HuH-7.5 (cell line): ENCODE measurements around the gene CRYL1.

Experiments
- DNase-seq: peaks from one replicate; pipeline ENCODE4 v3.0.0; 2011; ENCODE audit warnings: low spot score

The CRYL1 gene, protein sequence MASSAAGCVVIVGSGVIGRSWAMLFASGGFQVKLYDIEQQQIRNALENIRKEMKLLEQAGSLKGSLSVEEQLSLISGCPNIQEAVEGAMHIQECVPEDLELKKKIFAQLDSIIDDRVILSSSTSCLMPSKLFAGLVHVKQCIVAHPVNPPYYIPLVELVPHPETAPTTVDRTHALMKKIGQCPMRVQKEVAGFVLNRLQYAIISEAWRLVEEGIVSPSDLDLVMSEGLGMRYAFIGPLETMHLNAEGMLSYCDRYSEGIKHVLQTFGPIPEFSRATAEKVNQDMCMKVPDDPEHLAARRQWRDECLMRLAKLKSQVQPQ

DNA sequence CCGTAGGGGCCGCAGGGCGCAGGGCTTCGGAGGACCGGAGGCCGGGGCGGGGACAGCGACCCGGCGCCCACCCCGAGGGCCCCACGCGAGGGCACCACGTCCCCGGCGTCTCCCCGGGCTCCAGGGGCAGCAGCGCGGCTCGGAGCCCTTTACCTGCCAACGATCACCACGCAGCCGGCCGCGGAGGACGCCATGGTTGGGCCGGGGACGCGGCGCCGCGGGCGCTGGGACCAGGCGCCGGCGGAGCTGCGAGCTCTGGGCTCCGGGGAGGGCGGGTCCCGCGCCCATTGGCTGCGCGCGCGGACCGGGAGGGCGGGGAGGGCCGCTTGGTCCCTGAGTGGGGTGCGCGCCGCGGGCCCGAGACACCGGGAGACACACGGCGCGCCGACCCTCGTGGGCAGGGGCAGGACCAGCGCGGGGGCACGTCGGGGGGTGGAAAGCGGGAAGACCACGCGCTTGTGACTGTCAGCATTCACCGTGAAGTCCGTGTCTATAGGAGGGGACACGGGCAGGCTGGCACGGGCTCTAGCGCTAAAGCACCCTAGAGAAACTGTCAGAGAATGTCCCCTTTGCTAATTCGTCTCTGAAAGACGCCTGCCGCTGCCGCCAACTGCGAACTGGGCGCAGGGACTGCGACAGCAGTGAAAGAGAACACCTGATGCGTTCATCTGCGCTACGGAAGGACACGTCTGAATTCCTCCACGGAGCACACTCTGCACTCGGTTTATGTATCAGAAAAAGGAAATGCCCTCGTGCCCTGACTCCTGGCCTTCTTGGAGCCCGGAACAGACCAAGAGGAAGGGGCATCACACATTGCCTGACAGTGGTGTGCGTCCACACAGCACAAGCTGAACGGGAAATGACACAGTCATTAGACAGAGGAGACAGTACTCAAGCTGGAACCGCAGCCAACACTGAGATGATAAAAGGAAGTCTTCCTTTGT is at the start of gene CRYL1:
Gene CRYL1, minus strand, starts transcription at position 257 of the 944 bp plus-strand sequence. Its CDS starts 63 bp downstream, at position 194.
- peak; percentile 59 for DNase-seq

DNA sequence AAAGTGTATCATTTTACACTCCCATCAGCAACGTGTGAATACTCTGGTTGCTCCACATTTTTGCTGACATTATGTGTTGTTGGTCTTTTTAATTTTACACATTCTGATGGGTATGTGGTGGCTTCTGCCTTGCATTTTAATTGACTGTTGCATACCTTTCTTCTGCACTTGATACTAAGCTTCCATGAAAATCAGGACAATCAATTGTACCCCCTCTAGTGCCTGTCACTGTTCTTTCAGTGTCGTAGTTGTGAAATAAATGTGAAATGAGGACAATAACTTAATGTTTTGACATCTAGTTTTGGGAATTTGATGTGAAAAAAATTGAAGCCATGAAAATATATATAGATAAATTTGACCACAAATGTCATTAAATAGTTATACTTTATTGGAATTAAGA is 48.0 kb upstream of the CRYL1 start:
- DNase-seq = no peak

DNA sequence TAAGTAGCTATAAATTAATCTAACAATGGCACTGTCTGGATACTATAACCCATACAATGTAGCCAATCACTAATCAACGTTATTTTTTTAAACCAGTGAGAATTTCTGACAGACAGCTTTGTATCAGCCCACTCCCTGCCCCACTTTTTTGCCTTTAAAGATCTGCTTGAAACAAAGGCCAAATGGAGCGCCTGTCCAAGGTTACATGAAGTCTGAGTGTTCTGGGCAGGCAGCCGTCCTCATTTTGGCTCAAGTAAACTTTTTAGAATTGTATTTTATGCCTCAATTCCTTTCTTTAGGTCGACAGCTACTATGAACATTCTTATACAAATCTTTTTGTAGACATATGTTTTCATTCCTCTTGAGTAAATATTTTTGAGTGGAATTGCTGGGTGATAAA is 47.5 kb upstream of the CRYL1 start:
- DNase-seq = no peak

DNA sequence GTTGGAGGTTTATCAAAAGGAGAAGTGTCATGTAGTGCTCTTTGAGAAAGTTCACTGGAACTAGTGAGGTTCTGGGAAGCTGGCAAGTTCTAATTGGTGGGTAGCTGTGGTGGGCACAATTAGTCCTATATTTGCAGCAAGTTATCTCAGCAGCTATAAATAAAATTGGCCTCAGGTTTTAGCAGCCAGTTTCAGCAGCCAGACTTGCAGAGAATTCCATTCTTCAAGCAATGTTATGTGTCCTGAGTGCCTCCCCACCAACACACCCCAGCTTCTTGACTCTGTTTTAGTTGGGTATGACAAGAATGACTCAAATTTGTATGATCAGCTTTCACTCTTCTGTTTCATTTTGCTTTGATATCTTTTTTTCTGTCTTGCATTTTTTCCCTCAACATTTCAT is 46.0 kb upstream of the CRYL1 start:
- DNase-seq = no peak

DNA sequence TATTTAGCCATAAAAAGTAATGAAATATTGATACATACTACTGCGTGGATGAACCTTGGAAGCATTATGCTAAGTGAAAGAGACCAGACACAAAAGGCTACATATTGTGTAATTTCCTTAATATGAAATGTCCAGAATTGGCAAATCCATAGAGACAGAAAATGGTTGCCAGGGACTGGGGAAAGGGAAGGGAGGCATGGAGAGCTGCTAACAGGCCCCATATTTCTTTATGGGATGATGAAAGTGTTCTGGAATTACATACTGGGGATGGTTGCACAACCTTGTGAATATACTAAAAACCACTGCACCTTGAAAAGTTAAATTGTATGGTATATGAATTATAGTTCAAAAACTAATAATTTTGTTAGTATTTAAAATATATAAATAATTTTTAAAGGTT is 44.9 kb upstream of the CRYL1 start:
- no peak for DNase-seq

DNA sequence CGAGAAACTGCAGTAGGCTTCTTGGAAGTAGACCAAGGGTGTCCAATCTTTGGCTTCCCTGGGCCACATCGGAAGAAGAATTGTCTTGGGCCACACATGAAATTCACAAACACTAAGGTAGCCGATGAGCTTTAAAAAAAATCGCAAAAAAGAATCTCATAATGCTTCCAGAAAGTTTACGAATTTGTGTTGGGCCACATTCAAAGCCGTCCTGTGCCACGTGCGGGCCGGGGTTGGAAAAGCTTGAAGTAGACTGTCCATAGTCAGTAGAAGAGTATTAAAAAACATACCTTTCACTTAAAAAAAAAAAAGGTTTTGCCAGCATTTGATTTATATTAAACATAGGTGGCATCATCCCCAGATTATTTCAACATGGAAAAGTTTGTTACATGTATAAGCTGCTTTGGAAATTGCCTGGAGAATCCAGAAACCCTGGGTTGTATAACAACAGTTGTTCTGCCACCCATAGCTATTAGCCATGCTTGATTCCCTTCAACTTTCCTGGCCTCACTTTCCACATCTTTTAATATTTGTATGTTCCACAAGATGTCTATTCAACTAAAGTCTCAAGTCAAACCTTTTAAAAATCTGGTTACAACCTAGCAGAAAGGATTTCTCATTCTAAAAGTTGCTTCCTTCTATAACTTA is 42.3 kb upstream of the CRYL1 start:
- no peak for DNase-seq

DNA sequence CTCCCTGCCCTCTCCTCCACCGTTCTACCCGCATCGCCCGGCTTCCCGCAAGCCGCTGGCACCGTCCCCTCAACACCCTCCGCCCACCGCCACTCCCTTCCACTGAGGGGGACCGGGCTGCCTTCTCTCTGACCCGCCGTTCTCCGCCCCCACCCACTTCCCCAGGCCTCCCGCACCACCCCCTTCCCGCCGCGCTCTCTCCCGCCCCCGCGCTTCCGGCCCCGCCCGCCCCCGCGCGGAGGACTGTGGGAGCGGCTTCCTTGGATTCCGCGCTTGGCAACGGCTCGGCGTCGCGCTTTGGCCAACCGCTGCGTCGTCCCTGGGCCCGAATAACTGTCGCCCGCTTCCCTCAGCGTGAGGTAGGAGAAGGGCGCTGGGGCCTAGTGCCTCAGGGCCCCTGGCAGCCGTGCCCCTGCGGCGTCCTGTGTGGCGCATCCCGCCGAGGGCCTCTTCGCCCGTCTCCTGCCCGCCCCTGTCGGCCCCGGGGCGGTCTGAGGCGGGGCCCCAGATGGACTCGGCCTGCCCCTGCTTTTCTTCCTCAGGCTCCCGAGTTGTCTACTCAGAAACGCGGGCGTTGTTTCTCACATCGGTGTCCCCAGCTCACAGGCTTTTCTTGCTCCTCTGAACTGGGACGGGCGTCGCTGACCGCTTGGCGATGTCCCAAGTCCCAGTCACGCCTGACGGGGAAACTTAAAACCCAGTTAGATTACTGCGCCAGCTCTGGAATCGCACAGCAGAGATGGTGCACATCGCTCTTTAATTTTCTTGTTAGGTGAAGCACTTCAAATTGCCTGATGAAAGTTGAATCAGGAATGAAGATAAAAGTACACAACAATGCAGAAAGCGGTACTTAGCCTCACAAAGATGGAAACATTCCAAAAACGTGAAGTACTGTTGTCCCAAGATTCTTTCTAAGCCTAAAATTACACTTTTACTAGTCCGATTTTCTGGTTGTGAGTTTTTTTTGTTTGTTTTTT is 41.5 kb upstream of the CRYL1 start, which contains the start of gene IFT88:
Gene IFT88, plus strand, starts transcription at position 260 of the 977 bp plus-strand sequence. CDS start 7,229 bp downstream, outside the sequence.
- DNase-seq = peak; percentile 66

DNA sequence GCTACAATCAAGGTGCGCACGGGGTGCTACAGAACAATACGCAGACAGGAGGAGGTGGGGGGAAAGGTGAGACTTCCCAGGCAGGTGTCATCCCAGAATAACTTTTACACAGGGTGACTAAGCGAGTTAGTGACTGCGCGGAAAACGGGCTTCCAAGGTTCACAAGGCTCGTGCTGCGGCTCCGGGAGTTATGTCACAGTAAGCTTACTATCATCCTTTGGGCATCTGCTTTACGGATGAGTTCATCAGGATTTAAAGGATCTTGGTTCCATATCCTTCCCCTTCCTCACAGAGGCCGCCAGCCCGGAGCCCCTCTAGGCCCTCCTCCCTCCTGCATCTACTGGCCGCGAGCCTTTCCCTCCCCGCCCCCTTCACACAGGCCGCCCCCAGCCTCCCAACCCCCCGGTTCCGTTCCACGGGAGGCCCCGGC is 40.8 kb upstream of the CRYL1 start:
- DNase-seq = peak; percentile 32

DNA sequence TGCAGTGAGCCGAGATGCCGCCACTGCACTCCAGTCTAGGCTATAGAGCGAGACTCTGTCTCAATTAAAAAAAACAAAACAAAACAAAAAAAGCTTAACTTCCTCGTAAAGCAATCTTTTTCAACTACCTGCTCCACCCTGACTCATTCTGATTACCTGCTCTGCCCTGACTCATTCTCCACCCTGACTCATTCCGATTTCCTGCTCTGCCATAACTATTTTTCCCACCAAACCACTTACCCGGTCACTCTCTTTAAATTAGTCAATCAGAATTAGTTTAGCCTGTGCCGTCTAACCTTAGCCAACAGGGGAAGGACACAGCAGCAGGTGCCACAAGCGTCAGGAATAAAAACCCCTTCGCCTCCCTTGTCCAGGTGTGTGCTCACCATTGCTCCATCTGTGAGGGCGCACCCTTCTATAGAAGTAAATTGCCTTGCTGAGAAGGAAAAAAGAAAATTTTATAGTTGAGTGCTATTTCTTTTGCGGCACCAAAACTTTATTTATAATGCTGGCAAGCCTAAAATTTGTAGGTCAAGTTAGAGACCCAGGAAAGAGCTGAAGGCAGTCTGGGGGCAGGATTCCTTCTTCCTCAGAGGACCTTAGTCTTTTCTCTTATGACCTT is 39.6 kb upstream of the CRYL1 start:
- no peak for DNase-seq

DNA sequence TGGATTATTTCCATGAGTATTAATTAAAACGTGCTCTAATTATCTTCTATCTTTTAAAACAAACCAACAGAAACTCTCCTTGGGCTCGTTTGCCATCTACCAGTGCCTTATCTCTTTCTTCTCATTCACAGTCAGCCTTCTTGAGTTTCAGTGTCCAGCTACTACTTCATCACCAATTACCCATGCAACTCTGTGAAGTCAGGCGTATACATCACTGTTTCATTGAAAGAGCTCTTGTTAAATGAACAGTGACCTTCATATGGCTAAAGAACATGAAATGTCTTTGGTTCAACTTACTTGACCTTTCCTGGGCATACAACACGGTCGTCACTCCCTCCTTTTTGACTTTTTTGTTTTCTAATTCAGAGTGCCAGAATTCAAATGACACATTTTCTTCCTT is 36.1 kb upstream of the CRYL1 start:
- no peak for DNase-seq

DNA sequence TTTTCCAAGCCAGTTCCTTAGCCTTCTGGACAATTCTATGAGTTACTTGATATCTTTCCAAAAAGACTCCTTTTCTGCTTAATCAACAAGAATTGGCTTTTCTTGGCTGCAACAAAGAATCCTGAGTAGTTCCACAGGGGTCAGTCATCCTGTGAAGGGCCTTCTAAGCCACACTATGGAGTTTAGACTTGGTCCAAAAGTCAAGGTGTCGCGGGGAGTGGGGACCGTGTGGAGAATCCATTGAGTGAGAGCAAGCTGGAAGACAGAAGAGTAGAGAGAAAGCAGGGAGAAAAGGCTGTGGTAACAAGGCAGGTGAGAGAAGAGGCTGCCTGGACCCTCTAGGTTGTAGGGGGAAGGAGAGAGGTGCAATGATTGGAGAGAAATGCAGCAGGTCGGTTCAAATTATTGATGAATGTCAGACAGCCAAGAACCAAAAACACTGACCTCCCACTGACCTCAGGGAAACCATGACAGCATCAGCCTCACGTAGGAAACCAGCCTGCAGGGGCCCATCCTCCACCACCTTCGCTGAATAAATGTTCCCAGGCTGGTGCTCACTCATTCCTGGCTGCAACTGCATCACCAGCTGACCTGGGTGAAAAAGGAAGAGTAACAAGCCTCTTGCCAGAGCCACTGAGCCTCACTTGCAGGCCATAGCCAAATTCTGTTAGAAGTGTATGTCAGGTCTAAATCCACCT is 34.2 kb upstream of the CRYL1 start:
- DNase-seq = no peak

DNA sequence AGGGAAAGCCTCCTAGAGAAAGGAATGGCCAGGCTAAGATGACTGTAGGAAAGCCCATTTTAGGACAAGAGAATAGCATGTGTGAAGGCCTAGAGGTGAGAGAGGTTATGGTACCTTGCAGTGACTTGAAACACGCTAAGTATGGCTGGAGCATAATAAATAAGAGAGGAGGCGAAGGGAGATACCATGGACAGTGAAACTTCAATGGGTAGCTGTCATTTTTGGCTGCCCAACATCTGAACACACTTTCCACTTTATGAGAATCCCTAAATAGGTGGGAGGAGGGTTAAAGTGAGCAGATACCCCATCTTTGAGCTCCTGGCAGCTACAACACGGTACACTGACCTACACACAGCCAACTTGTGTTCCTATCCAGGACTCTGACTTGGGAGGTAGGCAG is 33.3 kb upstream of the CRYL1 start:
- no peak for DNase-seq

DNA sequence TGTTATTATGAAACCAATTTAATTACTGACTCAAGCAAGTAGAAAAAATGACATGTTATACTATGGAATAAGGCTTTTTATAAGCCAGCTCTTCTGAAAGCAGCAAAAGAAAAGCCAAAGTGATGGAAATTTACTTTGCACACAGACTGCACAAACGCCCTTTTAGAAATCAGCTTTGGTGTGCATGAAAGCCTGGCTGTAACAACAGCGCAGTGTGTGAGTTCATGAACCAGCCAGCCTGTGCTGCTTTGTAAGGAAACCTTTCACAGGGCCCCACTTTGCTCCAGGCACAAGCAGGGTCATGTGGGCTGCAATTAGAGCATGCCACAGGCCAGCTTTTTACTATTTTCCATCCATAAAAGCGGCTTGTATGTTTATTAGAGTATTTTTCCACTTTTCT is 27.7 kb upstream of the CRYL1 start:
- DNase-seq = no peak

DNA sequence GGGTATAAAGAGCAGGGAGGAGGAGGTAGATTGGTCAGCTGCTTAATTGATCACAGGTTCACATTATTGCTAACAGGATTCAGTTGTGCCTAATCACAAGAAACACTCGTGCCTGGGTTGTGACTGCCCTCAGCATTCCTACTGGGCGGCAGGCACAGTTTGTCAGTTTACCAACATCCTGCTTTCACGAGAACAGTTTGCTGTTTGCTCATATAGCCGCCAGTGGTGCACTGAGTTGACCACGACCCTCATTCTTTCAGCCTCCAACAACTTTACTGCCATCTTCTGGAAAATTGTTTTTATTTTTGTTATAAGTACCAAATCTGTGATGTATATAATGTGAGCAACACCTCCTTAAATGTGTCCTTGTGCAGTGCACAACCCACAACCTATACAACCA is 25.1 kb upstream of the CRYL1 start:
- no peak for DNase-seq

DNA sequence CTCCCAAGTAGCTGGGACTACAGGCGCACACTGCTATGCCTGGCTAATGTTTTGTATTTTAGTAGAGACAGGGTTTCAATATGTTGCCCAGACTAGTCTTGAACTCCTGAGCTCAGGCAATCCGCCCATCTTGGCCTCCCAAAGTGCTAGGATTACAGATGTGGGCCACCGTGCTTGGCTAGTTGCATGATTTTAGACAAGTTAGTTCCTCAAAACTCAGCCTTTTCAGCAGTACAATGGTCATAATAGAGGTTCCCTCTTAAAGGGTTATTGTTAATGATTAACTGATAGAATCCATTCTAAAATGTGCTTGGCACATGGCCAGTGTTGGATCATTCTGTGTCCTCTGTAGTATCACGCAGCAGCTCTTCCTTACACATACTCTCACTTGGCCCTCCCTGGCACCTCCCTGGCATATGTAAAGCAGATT is 21.8 kb upstream of the CRYL1 start:
- no peak for DNase-seq

DNA sequence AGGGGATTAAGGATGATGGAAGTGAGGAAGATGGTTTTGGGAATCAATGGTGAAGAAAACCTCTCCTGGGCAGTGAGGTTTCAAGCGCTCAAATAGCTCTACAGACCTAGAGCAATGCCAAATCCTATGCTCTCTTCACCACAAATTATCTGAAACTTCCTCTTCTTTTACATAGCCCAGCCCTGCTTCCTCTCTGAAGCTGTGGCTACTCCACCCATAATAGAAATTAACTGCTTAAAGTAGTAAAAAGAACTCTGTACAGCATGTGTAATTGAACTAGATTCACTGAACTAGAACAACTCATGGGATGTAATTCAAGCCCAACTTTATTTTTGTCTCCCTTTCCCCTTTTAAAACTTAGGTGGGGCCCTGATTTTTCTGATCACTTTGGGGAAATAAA is 20.9 kb upstream of the CRYL1 start:
- DNase-seq = no peak

DNA sequence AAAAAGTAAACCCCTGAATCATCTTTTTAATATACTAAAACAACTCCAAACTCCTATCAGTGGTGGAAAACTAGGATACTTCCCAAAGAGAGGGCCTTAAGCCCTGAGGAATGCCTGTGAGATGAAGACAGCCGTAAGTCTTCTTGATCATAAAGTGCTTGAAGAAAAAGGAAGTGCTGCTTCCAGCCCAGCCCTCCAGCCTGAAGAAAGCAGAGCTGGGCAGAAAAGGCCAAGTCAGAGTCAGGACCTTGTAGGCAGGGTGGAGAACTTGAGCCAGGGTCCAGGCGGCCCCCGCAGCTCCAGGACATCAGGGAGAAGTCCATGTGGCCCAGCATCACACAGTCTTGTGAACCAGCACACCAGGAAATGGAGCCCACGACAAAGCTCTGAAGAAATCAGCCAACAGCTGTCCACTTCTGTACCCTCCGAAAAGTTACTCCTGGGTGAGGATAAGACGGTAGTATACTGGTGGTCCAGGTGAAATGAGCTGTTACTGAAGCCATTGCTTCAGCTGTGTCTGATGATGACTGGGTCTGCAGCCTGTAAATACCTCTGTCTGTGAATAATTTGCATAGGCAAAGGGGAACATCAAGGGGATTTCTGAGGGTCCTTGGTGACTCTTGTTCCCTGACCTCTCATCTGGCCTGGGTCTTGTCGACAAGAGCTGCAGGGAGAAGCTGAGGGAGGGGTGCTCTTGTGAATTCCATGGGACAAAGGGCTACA is 18.7 kb upstream of the CRYL1 start:
- no peak for DNase-seq

DNA sequence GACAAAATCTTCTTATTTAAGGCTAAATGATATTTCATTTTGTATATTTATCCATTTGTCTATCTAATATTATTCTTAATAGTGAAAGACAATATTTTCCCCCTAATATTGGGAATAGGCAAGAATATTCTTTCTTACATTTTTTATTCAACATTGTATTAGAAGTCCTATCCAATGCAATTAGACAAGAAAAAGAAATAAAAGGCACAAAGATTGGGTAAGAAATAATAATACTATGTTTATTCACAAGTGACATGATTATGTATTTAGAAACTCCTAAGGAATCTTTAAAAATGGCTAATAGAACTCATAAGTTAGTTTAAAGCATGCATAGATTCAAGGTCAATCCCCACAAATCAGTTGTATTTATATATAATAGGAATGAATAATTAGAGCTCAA is 11.3 kb upstream of the CRYL1 start:
- DNase-seq = no peak

DNA sequence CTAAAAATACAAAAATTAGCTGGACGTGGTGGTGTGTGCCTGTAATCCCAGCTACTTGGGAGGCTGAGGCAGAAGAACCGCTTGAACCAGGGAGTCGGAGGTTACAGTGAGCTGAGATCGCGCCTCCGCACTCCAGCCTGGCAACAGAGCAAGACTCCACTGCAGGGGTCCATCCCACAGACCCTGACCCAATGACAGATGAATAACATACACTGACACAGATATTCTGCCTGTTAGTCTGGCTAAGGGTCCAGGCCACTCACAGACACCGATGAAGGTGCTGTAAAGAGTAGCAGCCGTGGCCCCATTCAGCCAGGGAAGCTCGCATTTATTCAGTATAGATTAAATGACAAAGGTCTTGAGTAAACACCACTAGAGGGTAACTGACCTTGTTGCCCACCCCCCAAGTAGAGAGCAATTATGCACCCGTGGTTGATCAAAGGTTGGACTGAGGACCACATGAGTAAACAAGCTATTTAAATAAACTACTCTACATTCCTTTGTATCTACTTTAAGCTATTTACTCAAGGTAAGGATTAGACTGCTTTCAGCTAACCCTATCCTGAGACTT is 8.5 kb upstream of the CRYL1 start:
- DNase-seq = no peak
